ENCODE measurements around the gene CMTM8. TPM values are rescaled to one million over a fixed set of nuclear protein-coding genes. Genes with fewer than 3 reads are reported as not detected.

Gene CMTM8
- total and polyA plus RNA-seq, 2 of the 8 experiments (the other 6 are each of a cell fraction or from before 2014, with no cell fraction given): 10.5 to 22.4 TPM

- H3K79me2 ChIP-seq (ENCODE audit: control insufficient read depth in 1 of 2, insufficient read depth in 2 of 2, low read length in 2 of 2): no peaks in the 10 kb centered on the region
- H3K27me3 ChIP-seq (replicated peaks in 1 of 4; ENCODE audit: control insufficient read depth in 3 of 4, extremely low read depth in 1 of 4, insufficient read depth in 3 of 4, low read length in 3 of 4): no peaks in the 10 kb centered on the region
Measured at GRCh38 chr3:32310336-32310735, 71.9 kb downstream of the CMTM8 start.

More at GRCh38 chr3:32310336-32310735, 71.9 kb downstream of the CMTM8 start:
- Histone ChIP-seq H3K9ac (replicated peaks in 1 of 4; ENCODE audit: extremely low read depth in 1 of 4, low read depth in 3 of 4, low read length in 3 of 4) (no peak overlapping the region), H3K4me2 (ENCODE audit: insufficient read depth in 1 of 2, low read depth in 2 of 2, low read length in 2 of 2) (no peak overlapping the region), H2BK20ac (ENCODE audit: low read length) (no peak overlapping the region), H2BK120ac (replicated peaks; ENCODE audit: low read depth, low read length) (no peak overlapping the region), H3K18ac (ENCODE audit: extremely low read depth, low read length) (no peak overlapping the region), H2BK5ac (ENCODE audit: low read depth, low read length) (no peak overlapping the region), H4K91ac (replicated peaks; ENCODE audit: insufficient read length, low read length) (no peak overlapping the region), H3K14ac (ENCODE audit: insufficient read length) (no peak overlapping the region), H2BK12ac (ENCODE audit: low read depth, low read length) (no peak overlapping the region), H3K36me3 (ENCODE audit: control insufficient read depth in 2 of 4, insufficient read depth in 4 of 4, low read length in 3 of 4) (no peaks in the 10 kb centered on the region), H3K9me3 (ENCODE audit: insufficient read depth in 2 of 2, low read depth in 1 of 2, low read length in 1 of 2) (no peaks in the 10 kb centered on the region), H3K4me3 (ENCODE audit: extremely low read depth in 1 of 4, insufficient read depth in 2 of 4, low read depth in 3 of 4, low read length in 4 of 4) (no peak overlapping the region), H4K5ac (ENCODE audit: insufficient read length, low read depth, low read length) (no peak overlapping the region), H2AK5ac (ENCODE audit: low read depth, low read length) (no peak overlapping the region), H3K4ac (replicated peaks; ENCODE audit: insufficient read length, low read depth, low read length) (no peak overlapping the region), H4K8ac (ENCODE audit: extremely low read depth, insufficient read depth, low read length) (no peak overlapping the region), H2AFZ (ENCODE audit: low read length) (no peak overlapping the region), H3K27ac (ENCODE audit: low read depth, low read length) (no peak overlapping the region), H3K56ac (replicated peaks; ENCODE audit: insufficient read length, low read depth, low read length) (no peak overlapping the region), H3K23ac (ENCODE audit: insufficient read length) (no peak overlapping the region), H4K20me1 (replicated peaks in 1 of 2; ENCODE audit: control insufficient read depth in 1 of 2, insufficient read depth in 2 of 2, low read length in 2 of 2) (no peaks in the 10 kb centered on the region), H3K79me1 (ENCODE audit: low read depth, low read length) (no peaks in the 10 kb centered on the region; the same call in none of the 2 replicates), H2BK15ac (ENCODE audit: low read length) (no peak overlapping the region), H3K23me2 (ENCODE audit: low read depth, low read length) (no peaks in the 10 kb centered on the region), H3K4me1 (replicated peaks in 1 of 4; ENCODE audit: control insufficient read depth in 3 of 4, insufficient read depth in 4 of 4, low read length in 3 of 4) (peaks cover 0 to 19% (median 4%) of the 10 kb centered on the region in 4 experiments; a peak in 5 of 7 replicates)
- TF ChIP-seq ZNF274 (IDR thresholded peaks at IDR 0.05; ENCODE audit: borderline replicate concordance, extremely low read depth, low read length) (no peak), BACH1 (IDR thresholded peaks at IDR 0.05; ENCODE audit: low read length) (no peak), CBX5 (IDR thresholded peaks at IDR 0.05; ENCODE audit: low read depth, low read length) (no peak), RAD21 (IDR thresholded peaks at IDR 0.05 in 1 of 2, conservative IDR thresholded peaks at IDR 0.05 in 1 of 2; ENCODE audit: low read depth in 2 of 2, low read length in 2 of 2) (no peak), ATF3 (IDR thresholded peaks at IDR 0.05; ENCODE audit: insufficient read depth, low read depth, low read length) (no peak), TCF12 (IDR thresholded peaks at IDR 0.05; ENCODE audit: low read depth, low read length) (no peak), PHF8 (conservative IDR thresholded peaks at IDR 0.05; ENCODE audit: low read depth, low read length) (no peak), TEAD4 (IDR thresholded peaks at IDR 0.05; ENCODE audit: low read depth, low read length) (no peak), HDAC6 (IDR thresholded peaks at IDR 0.05; ENCODE audit: low read depth, low read length) (no peak), GTF2F1 (IDR thresholded peaks at IDR 0.05; ENCODE audit: borderline replicate concordance, low read depth, low read length) (no peak), MAFK (IDR thresholded peaks at IDR 0.05; ENCODE audit: low read depth, low read length) (no peak)
- 94% methylated on average over 5 of the region's 5 CpGs; no CpG with 5 or more reads in 1 of the 2 experiments for WGBS, 2 experiments (ENCODE audit: extremely low coverage in 1 of 2, insufficient coverage in 1 of 2, insufficient read length in 1 of 2, insufficient replicate concordance in 2 of 2, low coverage in 1 of 2, low lambda C conversion rate in 2 of 2, missing lambda C conversion rate in 1 of 2)
- DNase-seq (ENCODE audit: low read depth in 1 of 2, low spot score in 2 of 2) (no peak), FAIRE-seq (no peak)
- ChIA-PET CTCF (ENCODE audit: partially characterized antibody) (interaction anchor here (0.8 to 5.1 kb wide), 6 partner anchors 14 to 156 kb away, joined by 3 to 28 read pairs (median 9); no protein-coding TSS in a partner anchor), POLR2A (ENCODE audit: partially characterized antibody) (no interaction called here)
